ENCODE measurements around the gene MUC20.
"Not testable (repeated sequence)": the region's sequence is repeated elsewhere in the genome, so short reads cannot be mapped to it uniquely, and the experiment has no call there.

The MUC20 gene

DNA sequence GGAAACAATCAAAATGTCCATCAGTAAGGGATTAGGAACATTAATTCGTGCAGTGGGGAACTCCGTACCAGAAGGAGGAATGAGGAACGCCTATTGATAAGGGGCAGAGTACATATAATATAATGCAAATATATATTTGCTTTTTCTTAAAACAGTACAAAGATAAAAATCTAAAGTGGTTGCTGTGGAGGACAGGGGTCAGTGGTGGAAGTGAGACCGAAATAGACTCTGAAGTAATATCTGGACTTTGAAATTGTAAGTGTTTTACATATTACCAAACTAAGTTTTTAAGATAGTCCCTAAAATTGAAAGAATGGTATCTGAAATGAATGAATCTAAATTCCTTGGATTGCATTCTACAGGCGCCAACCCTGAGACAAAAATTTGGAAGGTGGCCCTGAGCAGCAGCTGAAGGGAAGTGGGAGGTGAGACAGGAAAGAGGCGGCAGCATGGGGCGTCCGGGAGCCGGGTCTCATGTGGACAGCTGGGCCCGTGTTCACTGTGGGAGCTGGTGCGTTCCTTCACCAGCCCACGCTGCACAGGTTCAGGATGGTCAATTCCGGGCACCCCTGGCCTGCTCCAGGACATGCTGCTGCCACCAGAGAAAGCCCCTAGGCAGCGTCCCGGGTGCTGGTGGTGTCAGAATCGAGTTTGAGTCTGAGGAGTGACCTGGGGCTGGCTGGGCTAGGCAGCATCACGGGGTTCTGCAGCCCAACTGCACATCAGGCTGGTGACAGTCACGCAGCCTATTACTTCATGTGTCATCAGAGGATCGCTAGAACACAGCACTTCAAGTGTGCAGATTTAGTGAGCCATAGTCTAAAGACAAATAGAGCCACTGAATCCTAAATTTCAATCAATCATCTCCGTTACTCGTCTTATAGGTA lies 31.4 kb upstream of the MUC20 start:
- H3K4me1 Mint-ChIP-seq, H3K9me3 Mint-ChIP-seq, DNase-seq, CTCF ChIA-PET, H3K27ac Mint-ChIP-seq, H3K27me3 Mint-ChIP-seq, H3K4me3 Mint-ChIP-seq: not testable (repeated sequence)
- H3K36me3 Mint-ChIP-seq, result peaks cover 49% of the 10 kb centered on the region

DNA sequence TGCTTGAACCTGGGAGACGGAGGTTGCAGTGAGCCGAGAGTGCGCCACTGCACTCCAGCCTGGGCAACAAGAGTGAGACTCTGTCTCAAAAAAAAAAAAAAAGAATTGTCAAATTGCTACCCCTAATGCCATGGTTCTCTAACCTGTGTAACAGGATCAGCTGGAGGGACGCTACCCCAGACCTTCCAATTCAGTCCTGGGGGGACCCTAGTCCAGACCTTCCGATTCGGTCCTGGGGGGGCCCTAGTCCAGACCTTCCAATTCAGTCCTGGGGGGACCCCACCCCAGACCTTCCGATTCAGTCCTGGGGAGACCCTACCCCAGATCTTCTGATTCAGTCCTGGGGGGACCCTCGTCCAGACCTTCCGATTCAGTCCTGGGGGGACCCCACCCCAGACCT lies 29.8 kb upstream of the MUC20 start:
- Mint-ChIP-seq H3K4me3 (no peak overlapping the region), H3K4me1 (no peaks in the 10 kb centered on the region), H3K27me3 (no peaks in the 10 kb centered on the region), H3K36me3 (peaks cover 42% of the 10 kb centered on the region), H3K9me3 (no peaks in the 10 kb centered on the region), H3K27ac (no peak overlapping the region)
- CTCF ChIA-PET, result no interaction called here
- no peak for DNase-seq

DNA sequence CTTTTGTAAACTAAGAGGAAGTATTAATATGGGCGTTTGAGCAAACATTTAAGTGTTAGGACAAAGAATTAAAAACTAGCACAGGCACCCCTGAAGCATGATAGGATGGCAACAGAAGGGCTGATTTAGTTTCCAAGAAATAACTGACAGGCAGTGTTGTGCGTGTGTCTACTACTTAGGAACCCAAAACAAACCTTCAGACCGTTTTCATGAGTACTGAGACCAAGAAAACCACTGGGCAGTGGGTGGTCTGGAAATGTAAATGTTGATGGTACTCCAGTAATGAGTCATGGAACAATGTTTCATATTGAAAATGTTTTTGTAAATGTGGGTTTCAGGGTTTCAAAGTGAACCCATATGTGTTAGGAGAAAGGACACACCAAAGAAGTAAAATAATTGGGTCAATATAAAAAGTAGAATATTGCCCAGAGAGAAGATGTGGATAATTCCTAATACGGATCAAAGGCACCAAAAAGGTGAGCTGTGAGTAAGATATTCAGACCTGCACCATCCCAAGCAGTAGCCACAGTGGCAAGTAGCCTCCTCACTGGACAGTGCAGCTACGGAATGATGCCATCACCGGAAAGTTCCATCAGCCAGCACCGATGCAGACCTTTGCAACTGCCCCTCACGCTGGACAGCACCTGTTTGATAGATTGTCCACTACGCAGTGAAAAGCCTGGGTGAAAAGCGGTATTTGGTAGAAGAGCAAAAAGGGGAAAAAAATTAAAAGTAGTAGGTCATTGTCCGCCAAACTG lies 29.0 kb upstream of the MUC20 start:
- not testable (repeated sequence) for DNase-seq

DNA sequence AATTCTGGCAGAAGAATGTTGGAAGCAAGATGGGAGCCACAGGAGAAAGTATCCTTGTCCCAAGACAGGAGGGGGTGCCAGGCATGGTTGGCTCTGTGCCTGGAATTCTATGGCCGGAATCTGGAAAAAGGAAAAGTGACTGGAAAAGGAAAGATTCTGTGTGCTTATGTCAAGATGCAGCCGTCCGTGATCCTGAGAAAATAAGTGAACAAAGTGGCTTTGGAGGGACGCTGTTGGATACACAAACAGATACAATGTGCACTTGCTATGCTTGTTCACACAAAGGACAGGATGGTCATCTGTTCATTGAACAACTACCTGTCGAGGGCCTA lies 28.5 kb upstream of the MUC20 start:
- H3K9me3 Mint-ChIP-seq, result no peaks in the 10 kb centered on the region
- CTCF ChIA-PET, result no interaction called here
- H3K36me3 Mint-ChIP-seq, result peaks cover 37% of the 10 kb centered on the region
- H3K27me3 Mint-ChIP-seq, result no peaks in the 10 kb centered on the region
- H3K4me1 Mint-ChIP-seq, result no peaks in the 10 kb centered on the region
- no peak overlapping the region for H3K4me3 Mint-ChIP-seq
- peak overlapping the region; percentile 42 for H3K27ac Mint-ChIP-seq
- DNase-seq, result no peak

More for the DNA sequence above, 29.0 kb upstream of the MUC20 start:
- H3K27ac Mint-ChIP-seq, result peak overlapping the region; percentile 42
- H3K27me3 Mint-ChIP-seq, CTCF ChIA-PET, H3K4me1 Mint-ChIP-seq, H3K4me3 Mint-ChIP-seq, H3K9me3 Mint-ChIP-seq: not testable (repeated sequence)
- peaks cover 40% of the 10 kb centered on the region for H3K36me3 Mint-ChIP-seq

DNA sequence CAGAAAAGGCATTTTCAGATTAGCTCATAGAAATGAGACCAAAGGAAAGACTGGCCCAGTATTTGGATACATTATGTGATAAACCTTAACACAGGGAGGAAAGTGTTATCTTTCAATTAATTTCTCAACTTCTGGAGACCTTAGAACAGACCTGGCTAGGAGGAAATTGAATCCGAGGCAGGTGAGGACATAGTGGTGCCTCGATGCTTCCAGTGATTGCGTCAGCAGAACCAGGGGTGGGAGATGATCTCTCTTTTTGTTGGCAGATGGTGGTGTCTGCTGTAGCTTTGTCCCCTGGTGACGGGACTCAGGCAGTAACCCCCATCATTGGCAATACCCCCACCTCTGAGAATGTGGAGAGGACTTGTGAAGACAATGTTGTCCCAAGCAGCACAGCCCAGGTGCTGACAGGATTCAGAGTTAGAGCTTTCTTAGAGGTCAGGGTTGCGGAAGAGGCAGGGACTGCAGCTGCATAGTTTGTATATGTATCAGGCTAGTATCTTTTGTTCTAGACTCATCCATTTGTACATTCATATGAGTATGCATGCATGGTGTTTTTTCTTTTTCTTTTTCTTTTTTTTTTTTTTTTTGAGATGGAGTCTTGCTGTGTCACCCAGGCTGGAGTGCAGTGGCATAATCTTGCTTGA lies 27.9 kb upstream of the MUC20 start:
- H3K27ac Mint-ChIP-seq, result no peak overlapping the region
- H3K27me3 Mint-ChIP-seq, result no peaks in the 10 kb centered on the region
- no peaks in the 10 kb centered on the region for H3K9me3 Mint-ChIP-seq
- H3K4me1 Mint-ChIP-seq, result no peaks in the 10 kb centered on the region
- DNase-seq, result no peak
- H3K36me3 Mint-ChIP-seq, result peaks cover 32% of the 10 kb centered on the region
- no peak overlapping the region for H3K4me3 Mint-ChIP-seq
- CTCF ChIA-PET, result no interaction called here

DNA sequence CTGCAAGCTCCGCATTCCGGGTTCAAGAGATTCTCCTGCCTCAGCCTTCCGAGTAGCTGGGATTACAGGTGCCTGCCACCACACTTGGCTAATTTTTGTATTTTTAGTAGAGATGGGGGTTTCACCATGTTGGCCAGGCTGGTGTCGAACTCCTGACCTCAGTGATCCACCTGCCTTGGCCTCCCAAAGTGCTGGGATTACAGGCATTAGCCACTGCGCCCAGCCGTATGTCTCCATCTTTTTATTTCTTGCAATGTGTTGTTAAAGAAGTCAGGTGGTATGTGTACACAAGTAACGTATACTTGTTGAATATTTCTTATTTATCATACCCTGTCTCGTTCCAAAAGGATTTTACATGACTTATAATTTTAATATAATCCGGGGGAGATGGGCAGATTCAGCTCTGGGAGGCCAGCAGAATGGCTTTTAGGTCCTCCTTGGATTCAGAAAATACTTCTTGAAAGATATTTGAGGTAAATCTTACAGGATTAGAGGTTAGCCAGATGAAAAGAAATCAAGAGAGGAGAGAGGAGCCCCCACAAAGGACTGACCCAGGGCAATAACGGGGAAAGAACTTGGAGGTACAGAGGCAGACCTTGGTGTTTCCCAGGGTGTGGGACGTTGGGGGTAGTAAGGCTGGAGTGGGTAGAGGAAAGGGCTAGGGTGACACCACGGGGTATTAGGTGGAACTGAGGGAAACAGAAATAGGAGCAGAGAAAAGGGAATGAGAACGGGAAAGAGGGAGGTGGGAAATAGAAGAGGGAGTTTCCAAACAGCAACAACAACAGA lies 27.2 kb upstream of the MUC20 start:
- no peaks in the 10 kb centered on the region for H3K4me1 Mint-ChIP-seq
- no peak overlapping the region for H3K27ac Mint-ChIP-seq
- no peak for DNase-seq
- H3K9me3 Mint-ChIP-seq, result no peaks in the 10 kb centered on the region
- H3K27me3 Mint-ChIP-seq, result no peaks in the 10 kb centered on the region
- peaks cover 32% of the 10 kb centered on the region for H3K36me3 Mint-ChIP-seq
- H3K4me3 Mint-ChIP-seq, result no peak overlapping the region
- CTCF ChIA-PET, result no interaction called here

DNA sequence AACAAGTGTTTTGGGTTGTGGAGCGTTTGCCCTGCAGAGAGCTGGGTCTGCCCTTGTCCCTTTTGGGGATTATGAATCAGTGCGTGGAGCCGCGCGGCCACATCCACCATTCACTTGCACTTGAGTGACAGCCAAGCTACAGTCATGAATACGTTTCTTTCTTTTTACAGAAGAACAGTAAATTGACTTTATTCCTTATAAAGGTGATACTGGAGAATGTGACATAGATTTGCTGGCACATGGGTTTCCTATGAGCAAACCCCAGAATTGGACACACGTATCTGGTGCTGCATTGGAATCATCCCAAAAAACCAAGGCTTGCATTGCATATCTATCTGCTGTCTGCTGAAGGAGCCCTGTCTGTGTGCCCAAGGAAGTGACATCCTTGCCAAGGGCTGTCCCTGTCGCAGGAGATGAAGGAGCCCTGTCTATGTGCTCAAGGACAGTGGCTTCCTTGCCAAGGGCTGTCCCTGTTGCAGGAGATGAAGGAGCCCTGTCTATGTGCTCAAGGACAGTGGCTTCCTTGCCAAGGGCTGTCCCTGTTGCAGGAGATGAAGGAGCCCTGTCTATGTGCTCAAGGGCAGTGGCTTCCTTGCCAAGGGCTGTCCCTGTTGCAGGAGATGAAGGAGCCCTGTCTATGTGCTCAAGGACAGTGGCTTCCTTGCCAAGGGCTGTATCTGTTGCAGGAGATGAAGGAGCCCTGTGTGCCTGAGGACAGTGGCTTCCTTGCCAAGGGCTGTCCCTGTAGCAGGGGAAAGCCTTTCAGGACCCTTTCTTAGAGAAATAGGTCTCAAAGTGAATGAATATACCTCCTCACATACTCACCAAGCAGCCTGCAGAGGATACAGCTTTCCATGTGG lies 26.3 kb upstream of the MUC20 start:
- H3K9me3 Mint-ChIP-seq, H3K27me3 Mint-ChIP-seq, DNase-seq, H3K4me1 Mint-ChIP-seq, H3K27ac Mint-ChIP-seq, H3K4me3 Mint-ChIP-seq, CTCF ChIA-PET: not testable (repeated sequence)
- H3K36me3 Mint-ChIP-seq, result peaks cover 25% of the 10 kb centered on the region

DNA sequence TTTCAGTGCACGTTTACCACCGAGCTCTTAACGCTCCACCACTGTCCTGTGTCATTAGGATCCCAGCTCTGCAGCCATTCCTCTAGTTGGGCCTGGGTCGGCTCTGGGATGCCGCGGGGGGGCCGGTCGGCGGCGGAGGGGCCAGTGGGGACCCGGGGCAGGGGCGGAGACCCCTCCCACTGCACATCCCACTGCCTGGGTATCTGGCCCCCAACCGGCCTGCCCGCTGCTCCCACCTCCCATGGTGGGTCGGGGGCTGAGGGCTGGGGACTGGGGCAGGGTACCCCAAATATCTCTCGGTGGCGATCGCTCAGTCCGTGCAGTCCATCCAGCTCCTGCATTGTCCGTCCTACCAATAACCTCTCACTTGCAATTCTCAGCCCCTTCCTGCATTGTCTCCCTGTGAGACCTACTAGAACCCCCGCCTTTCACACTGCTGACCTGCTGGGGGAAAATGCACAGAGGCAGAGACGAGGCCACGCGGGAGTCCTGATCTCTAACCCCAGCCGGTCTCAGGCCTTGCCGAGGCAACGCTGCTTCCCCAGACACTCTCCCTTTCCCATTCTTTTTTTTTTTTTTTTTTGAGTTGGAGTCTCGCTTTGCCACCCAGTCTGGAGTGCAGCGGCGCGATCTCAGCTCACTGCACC lies 24.0 kb upstream of the MUC20 start:
- CTCF ChIA-PET, result no interaction called here
- no peak for DNase-seq
- no peaks in the 10 kb centered on the region for H3K27me3 Mint-ChIP-seq
- no peak overlapping the region for H3K4me3 Mint-ChIP-seq
- no peaks in the 10 kb centered on the region for H3K4me1 Mint-ChIP-seq
- peaks cover 26% of the 10 kb centered on the region for H3K36me3 Mint-ChIP-seq
- H3K9me3 Mint-ChIP-seq, result no peaks in the 10 kb centered on the region
- H3K27ac Mint-ChIP-seq, result no peak overlapping the region

DNA sequence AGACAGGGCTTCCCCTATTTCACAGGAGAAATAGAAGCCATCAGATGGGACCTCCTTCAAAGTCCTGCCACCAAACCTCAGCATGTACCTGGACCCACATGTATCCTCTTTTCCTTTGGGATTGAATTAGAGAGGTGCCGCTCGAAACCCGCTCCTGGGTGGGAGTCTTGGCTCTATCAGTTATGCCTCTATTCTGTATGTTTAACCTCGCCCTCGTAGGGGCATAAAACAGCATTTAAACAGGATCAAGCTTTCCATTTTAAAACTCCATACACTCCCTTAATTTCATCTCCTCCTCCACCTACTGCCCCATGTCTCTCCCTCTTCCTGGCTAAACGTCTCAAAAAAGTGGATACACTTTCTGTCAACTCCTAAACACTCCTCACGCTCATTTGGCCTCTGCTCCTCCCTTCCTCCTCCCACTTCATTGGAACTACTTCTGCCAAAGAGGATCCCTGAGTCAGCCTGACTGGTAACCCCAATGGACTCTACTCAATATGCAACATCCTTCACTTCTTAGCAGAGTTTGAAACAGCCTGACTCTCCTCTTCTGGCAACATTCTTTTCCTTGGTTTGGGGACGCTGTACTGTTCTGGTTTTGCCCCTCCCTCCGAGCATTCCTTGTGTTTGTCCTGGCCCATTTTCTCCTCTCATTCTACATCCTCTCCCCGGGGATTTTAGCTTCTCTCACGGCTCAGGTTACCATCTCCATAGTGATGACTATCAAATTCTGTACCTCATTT lies 23.0 kb upstream of the MUC20 start:
- H3K27me3 Mint-ChIP-seq, result no peaks in the 10 kb centered on the region
- CTCF ChIA-PET, result no interaction called here
- no peak for DNase-seq
- no peak overlapping the region for H3K27ac Mint-ChIP-seq
- H3K4me3 Mint-ChIP-seq, result no peak overlapping the region
- peaks cover 16% of the 10 kb centered on the region for H3K36me3 Mint-ChIP-seq
- no peaks in the 10 kb centered on the region for H3K4me1 Mint-ChIP-seq
- no peaks in the 10 kb centered on the region for H3K9me3 Mint-ChIP-seq

DNA sequence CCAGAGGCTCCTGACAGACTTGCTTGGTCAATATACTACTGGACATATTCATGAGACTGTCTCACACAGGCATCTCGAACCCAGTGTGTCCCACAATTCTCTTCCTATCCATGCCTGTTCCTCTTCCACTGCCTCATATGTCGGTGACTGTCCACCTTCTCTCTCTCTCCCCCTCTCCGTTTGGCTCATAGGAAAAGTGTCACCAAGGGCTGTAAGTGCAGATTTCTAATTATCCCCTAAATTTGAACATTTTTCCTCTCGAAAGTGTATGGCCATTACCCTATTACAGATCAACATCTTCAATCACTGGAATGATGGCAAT lies 22.5 kb upstream of the MUC20 start:
- Mint-ChIP-seq H3K27ac (no peak overlapping the region), H3K4me1 (no peaks in the 10 kb centered on the region), H3K4me3 (no peak overlapping the region), H3K36me3 (peaks cover 12% of the 10 kb centered on the region), H3K9me3 (no peaks in the 10 kb centered on the region), H3K27me3 (no peaks in the 10 kb centered on the region)
- CTCF ChIA-PET, result no interaction called here
- no peak for DNase-seq

DNA sequence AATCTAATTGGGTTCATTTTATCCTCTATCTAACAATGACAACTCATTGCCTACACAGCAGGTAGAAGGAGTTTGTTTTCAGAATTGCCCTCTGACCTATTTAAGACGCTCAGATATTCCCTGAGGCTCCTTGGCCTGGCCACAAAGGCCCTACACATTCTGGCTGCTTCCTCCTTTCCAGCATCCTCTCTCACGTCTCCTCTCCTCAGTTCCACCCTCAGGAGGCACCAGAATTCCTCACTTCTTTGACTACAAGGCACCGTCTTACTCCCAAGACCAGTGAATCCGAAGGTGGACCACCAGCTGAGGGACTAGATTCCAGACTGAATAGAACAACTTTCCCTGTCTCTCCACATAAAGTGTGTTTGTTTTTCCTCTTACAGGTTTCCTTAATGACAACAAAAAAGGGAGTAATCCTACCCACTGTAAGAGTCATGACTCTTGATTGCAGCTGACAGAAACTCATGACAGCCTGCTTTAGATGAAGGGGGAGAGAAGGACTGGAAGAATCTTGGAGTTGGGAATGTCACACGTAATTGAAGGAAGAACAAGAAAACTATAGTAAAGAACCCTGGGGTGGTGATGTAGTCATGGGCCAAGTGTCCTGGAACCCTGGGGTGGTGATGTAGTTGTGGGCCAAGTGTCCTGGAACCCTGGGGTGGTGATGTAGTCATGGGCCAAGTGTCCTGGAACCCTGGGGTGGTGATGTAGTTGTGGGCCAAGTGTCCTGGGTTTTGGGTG lies 22.0 kb upstream of the MUC20 start:
- no peak overlapping the region for H3K4me3 Mint-ChIP-seq
- H3K27ac Mint-ChIP-seq, result no peak overlapping the region
- H3K36me3 Mint-ChIP-seq, result peaks cover 9% of the 10 kb centered on the region
- H3K27me3 Mint-ChIP-seq, result no peaks in the 10 kb centered on the region
- H3K4me1 Mint-ChIP-seq, result no peaks in the 10 kb centered on the region
- DNase-seq, result no peak
- CTCF ChIA-PET, result no interaction called here
- H3K9me3 Mint-ChIP-seq, result no peaks in the 10 kb centered on the region

DNA sequence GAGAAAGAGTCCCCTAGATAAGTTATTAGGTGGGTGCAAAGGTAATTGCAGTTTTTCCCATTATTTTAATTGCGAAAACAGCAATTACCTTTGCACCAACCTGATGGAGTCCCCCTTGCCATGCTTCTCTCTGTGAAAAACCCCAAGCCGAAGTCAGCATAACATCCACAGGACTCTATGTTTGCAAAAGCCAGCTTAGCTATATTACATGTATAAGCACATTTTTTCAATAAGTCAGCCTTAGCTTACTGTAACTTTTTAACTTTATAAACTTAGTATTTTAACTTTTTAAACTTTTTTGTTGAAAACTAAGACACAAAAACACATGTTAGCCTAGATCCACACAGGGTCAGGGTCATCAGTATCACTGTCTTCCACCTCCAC lies 21.4 kb upstream of the MUC20 start:
- Mint-ChIP-seq H3K9me3 (no peaks in the 10 kb centered on the region), H3K27ac (no peak overlapping the region), H3K36me3 (peaks cover 8% of the 10 kb centered on the region), H3K27me3 (no peaks in the 10 kb centered on the region), H3K4me3 (no peak overlapping the region), H3K4me1 (no peaks in the 10 kb centered on the region)
- no peak for DNase-seq
- CTCF ChIA-PET, result interaction anchor here (1.0 kb wide), 1 partner anchor 143 kb away, joined by 3 read pairs; no protein-coding TSS in a partner anchor

Measured in activated naive CD4-positive, alpha-beta T cell treated with anti-CD3 and anti-CD28 coated beads, Interleukin-2, amount 10 ng/mL, durations not matched to agents 7 days and 5 days (primary cell).